H4 (cell line): ENCODE results near the gene MTMR12. TPM values are rescaled to one million over a fixed set of nuclear protein-coding genes. Genes with fewer than 3 reads are reported as not detected.

Source experiments
- DNase-seq: peaks from one replicate; pipeline ENCODE4 v3.0.0-alpha.2; 2015; ENCODE audit warnings: low spot score
- total RNA-seq: library from RNA; depleted of rRNA; stranded (reverse); fragments of >200 nt; shearing (Covaris generic); gene quantifications from 2 replicates; pipeline ENCODE4 v1.2.3, GENCODE V29; 2014; rRNA removed

MTMR12 gene, protein sequence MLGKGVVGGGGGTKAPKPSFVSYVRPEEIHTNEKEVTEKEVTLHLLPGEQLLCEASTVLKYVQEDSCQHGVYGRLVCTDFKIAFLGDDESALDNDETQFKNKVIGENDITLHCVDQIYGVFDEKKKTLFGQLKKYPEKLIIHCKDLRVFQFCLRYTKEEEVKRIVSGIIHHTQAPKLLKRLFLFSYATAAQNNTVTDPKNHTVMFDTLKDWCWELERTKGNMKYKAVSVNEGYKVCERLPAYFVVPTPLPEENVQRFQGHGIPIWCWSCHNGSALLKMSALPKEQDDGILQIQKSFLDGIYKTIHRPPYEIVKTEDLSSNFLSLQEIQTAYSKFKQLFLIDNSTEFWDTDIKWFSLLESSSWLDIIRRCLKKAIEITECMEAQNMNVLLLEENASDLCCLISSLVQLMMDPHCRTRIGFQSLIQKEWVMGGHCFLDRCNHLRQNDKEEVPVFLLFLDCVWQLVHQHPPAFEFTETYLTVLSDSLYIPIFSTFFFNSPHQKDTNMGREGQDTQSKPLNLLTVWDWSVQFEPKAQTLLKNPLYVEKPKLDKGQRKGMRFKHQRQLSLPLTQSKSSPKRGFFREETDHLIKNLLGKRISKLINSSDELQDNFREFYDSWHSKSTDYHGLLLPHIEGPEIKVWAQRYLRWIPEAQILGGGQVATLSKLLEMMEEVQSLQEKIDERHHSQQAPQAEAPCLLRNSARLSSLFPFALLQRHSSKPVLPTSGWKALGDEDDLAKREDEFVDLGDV
- total RNA-seq = 9.2 and 11.3 TPM in 2 replicates

DNA sequence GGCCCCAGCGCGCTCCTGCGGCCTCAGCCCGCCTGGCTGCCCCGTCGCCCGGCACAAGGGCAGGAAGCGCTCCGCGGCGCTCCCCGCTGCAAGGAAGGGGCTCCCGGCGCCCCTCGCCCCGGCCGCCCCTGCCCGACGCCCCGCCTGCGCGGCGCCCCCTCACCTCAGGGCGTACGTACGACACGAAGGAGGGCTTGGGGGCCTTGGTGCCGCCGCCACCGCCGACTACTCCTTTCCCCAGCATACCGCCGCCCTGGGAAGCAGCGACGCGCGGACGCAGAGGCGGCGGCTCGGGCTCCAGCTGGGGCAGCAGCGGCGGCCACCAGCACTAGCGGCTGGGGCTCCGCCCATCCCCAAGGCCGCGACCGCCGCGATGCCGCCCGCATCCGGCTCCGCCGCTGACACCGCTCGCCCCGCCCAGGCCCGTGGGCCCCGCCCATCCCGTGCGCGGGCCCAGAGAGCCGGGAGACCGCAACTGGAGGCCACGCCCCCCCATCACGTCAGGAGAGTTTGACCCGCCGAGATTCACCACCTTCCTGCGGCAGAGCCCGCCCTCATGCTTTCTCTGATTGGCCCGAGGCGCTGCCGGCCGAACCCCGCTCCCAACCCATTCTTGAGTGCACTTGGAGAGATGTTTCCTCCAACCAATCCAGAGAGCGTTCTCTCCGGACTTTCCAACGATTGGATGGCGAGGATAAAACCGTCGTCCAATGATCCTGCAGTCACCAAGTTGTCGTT is at the start of gene MTMR12:
Gene MTMR12, minus strand, starts transcription at position 345 of the 738 bp plus-strand sequence. Its CDS starts 101 bp downstream, at position 244.
- DNase-seq = peak; percentile 99

DNA sequence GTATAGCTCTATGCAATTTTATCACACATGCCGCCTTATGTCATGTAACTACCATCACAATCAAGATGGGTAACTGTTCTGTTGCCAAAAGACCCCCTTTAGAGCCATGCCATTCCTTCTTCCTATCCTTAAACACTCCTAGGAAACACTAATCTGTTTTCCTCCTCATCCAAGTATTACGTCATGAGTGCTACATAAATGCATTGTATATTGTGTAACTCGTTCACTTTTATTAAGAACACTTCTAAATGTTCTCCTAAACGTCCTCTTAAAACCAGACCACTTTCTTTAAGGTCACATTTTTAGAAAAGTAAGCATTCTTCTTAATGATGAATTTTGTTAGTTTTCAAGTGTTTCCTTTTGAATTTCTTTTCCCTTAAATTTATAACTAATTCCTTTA is 49.8 kb upstream of the MTMR12 start:
- DNase-seq = no peak

DNA sequence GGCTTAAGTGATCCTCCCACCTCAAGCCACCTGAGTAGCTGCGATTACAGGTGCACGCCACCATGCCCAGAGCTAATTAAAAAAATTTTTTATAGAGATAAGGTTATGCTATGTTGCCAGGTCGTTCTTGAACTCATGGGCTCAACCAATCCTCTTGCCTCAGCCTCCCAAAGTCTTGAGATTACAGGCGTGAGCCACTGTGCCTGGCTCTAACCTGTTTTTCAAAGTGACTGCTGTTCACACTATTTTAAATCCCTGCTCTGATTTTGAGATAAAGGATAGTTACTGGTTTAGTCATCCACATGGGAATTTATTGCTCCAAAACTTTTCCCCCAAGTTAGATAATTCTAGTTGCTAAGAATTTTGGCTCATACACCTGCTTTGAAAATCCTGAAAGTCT is 48.2 kb upstream of the MTMR12 start:
- DNase-seq = no peak

DNA sequence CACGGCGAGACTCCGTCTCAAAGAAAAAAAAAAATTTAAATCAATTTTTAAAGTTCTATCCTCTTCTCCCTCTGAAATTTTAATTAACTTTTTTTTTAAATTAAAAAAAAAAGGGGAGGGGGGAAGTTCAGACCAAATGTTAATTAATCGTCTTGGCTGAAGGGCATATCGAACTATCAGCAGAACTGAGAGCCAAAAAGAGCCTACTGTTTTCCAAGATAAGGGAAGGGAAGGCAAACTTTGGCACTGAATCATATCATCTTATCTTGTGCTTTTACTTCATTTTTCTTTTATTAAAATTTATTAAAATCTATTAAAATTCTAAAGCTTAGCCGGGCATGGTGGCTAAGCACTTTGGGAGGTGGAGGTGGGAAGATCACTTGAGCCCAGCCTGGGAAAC is 45.9 kb upstream of the MTMR12 start:
- DNase-seq = no peak

DNA sequence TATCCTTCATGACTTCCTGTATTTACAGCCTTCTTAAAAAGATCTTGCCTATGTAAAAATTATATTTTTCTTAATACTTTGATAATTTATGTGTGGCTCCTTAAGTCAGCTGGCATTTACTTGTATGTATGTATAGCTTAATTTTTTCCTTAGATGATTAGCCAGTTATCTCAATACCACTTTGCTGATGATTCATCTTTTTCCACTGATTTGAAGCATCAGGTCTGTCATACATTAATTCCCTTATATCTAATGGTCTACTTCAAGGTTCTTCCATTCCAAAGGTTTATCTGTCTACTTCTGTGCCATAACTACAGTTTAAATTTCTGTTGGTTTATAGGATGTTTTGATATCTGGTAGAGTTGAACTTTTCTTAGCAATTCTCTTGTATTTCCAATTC is 44.9 kb upstream of the MTMR12 start:
- no peak for DNase-seq

DNA sequence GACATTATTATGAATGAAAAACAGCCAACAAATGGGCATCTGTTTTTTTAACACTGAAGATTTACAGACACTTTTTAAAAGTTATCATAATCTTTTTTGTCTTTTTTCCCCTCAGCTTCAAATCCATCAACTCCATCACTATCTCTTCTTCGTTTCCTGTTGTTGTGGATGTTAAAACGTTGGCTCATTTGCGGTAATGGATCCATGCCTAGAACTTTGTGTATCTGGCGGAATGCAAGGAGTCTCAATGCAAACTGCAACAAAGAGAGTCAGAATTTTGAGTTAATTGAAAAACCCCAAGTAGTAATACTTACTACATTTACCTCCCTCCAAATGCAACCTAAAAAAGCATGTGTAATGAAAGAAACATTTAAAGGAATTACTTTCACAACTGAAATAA is 42.9 kb upstream of the MTMR12 start:
- no peak for DNase-seq

DNA sequence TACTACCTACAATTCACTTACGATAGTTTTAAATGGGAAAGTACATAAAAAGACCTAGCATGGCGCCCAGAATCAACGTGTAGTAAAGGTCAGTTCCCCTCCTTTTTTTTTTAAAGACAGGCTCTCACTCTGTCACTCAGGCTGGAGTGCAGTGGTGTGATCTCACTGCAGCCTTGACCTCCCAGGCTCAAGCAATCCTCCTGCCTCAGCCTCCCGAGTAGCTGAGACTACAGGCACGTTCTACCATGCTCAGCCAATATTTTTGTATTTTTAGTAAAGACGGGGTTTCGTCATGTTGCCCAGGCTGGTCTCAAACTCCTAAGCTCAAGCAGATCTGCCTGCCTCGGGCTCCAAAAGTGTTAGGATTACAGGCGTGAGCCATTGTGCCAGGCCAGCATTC is 40.7 kb upstream of the MTMR12 start:
- no peak for DNase-seq

DNA sequence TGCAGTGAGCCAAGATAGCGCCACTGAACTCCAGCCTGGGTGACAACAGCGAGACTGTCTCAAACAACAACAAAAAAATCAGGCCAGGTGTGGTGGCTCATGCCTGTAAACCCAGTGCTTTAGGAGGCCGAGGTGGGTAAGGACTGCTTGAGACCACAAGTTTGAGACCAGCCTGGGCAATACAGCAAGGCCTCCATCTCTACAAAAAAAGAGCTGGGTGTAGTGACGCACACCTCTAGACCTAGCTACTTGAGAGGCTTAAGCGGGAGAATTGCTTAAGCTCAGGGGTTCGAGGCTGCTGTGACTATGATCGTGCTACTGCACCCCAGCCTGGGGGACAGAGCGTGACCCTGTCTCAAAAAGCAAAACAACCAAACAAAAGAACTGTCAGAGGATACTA is 39.9 kb upstream of the MTMR12 start:
- DNase-seq = no peak

DNA sequence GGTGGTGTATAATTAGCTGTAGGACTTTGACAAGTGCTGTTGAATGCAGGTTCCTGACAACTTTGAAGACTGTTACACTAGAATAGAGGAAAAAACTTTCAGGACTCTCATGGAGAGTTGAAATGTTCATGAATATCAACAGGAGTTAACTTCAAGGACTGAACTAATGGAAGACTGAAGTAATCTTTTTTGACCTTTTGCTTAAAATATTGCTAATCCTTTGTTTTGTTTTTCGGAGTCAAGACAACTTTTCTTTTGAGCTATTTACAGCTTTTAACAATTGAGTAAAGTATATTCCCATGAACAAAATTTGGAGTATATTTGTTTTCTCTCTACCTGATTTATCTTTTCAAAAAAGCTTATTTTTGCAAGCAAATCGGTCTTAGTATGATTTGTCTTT is 34.1 kb upstream of the MTMR12 start:
- no peak for DNase-seq

DNA sequence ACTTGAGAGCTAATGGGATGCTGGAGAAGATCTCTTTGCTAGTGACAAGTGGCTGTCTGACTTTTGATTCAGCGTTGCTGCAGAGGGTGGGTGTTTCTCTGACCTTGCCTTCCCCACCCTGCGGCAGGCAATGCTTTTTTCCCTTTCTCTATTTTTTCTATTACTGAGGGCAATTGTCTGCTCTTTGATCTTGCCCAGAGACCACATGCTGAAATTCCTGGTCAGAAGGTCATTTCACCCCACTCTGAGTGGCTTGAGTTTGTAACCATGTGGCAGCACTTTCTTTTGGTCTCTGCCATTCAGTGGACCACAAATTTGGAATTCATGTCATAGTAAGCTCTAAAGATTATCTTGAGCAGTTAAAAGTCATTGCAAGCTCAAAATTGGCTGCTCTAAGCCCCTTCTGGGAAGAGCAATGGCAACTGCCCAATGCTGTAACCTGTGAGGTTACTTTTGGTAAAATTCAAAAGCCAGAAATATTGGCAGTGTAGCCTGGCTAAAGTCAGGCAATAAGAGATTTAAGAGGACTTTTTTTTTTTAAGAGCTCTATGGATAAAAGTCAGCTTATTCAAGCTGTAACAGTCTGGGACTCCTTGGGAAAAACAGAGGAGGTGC is 30.4 kb upstream of the MTMR12 start:
- DNase-seq = no peak

DNA sequence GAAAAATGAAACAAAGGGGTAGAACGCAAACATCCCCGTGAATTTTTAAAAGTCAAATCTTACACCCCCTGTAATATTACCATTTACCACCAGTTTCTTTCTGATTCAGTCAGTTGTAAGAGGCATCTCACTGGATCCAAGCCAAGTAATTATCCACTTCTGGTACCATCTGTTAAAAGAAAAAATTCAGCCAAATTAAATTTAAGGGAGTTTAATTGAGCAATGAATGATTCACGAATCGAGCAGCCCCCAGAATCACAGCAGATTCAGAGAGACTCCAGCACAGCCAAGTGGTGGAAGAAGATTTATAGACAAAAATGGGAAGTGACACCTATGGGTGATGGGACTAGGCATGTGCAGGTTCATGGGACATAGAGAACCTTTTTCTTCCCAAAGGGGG is 29.9 kb upstream of the MTMR12 start:
- DNase-seq = no peak

DNA sequence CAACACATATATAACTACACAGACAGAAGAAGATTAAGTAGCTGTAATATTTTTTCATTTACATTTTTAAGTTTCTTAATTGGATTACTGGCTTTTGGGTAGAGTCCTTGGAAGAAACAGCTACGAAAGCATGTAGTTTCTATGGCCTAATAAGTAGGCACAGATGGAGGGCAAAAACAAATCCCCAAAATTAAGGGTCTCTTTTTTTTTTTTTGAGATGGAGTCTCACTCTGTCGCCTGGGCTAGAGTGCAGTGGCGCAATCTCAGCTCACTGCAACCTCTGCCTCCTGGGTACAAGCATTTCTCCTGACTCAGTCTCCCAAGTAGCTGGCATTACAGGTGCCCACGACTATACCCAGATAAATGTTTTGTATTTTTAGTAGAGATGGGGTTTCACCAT is 27.1 kb upstream of the MTMR12 start:
- no peak for DNase-seq

DNA sequence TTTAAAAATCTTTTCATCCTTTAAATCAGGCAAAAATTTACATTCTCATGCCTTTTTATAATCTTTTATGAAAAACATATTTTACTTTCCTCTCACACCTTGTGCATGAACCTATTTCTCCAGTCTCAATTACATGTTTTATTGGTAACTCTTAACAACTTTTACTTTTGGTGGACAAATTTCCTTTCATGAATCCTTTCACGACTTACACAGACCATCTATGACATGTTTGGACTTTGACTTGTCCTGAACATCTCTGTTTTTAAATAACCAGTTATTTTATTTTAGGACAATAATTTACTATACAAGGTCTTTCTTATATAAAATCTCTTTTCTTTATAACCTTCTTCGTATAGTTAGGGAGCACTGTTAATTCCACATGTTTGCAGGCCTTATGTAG is 26.5 kb upstream of the MTMR12 start:
- no peak for DNase-seq

DNA sequence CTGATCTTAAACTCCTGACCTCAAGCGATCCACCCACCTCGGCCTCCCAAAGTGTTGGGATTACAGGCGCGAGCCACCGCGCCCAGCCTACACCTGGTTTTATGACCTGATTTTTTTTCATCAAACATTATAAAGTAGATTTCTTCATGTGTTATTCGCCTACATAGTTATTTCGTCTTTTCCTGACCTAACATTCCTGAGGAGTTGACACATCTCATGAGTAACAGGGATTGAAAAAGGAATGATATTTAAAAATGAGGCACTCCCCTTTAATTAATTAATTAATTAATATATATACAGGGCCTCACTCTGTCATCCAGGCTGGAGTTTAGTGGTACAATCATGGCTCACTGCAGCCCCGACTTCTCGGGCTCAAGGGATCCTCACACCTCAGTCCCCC is 20.2 kb upstream of the MTMR12 start:
- DNase-seq = no peak

DNA sequence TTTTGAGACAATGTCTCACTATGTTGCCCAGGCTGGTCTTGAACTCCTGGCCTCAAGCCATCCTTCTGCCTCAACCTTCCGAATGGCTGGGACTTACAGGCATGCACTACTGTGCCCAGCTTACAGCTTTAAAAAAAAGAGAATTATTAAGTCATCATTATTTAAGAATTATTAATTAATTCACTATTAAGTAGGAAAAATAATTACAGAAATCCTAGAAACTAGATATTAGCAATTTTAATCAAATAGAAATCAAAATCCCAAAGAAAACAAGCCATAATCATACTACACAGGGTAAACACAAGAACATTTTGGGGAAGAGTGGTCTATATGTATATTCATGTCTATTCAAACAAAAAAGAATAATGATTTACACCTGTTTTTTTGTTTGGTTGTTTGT is 19.6 kb upstream of the MTMR12 start:
- no peak for DNase-seq

DNA sequence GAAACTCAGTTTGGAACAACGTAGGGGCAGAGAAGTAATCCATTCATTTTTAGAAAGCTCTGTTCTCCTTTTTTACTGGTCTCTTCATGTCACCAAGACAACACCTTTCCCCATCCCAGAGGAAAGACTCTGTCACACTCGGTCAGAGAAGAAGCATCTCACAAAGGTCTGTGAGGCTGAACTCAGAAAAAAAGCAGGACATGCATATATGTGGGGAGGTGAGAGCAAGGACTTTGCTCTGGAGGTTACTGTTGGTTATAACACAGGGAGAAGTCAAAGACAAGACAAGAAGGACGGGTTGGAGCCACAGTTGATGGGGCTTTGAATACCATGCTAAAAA is 19.2 kb upstream of the MTMR12 start:
- DNase-seq = no peak

DNA sequence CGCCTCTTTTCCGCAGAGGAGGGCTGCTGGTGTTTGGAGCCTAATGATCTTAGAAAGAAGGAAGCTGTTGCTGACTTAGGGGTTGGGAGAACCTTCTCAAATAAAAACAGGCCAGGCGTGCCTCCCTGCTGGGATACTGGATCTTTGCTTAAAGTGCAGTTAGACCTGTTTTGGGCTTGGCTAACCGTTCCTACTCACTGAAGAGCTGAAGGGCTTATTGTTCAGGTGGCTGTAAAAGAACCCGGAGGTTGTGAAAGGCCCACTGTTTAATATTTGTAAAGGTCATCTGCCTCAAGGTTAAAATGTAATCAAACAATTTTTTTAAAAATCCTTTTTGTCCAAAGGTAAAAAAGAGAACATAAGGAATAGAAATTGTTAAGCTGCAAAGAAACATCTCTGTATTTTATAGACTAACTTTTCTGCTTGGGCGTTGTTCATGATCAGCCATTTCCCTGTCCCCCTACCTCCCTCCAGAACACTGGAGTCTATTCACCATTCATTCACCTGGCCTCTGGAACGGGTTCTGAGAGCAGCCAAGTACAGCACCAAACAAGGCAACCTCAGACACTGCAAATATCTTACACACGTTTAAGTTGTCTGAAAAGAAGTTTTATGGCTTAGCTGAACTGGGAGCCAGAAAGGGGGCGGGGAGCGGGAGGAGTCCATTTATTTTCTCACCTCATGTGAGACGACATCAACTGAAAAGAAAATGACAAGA is 18.6 kb upstream of the MTMR12 start:
- no peak for DNase-seq

DNA sequence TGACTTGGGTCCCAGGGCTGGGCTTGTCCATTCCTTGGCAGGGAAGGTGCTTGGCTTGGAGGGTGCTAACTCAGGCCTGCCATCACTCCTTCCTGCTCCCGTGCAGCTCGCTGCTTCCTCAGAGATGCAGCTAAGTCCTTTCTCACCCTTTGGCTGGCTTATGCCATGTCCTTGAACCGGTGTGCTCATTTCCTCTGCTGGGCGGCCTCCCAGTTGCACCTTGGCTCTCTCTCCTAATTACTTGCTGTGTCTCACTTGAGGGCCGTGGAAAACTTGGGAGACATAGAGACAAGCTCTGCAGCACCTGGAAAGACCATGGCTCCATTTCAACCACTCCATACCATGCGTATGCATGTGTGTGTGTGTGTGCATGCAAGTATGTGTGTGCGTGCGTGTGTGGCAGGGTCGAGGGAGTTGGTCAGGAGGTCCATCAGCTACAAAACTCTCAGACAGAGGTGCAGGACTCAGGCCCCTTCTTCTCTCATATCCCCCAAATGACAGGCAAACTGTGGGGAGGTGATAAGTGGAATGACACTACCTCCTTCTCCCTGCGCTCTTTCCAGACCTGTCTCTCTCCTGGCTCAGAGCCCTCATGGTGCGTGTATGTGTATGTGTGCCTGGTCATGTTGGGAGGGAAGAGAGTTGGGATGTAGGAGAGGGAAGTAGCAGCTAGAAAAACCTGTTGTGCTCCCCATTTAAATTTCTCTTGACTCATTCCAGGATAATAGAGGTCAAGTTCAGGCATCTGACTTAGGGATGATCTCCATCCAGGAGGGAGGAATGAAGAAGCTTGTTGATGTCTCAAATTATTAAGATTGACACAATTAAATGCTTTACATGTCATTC is 17.6 kb upstream of the MTMR12 start:
- no peak for DNase-seq

DNA sequence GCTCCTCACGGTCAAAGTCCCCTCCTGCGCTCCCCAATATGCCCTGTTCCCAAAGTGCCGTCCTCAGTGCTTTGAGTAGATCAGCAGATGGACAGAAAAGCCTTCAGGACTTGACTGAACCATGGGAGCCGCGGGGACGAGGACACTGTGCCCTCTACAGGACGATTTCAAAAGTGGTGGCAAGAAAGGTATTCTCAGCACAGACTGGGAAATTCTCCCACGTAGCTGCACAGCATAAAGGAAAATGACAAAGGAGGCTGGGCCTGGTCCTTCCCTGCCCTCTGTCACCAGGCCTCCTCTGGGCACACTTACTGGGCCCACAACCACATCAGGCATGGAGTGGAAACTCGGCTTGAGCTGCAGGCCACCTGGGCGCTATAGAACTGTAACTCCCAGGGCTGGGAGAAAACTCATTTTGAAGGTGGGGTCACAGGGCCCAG is 16.7 kb upstream of the MTMR12 start:
- DNase-seq = peak; percentile 68

DNA sequence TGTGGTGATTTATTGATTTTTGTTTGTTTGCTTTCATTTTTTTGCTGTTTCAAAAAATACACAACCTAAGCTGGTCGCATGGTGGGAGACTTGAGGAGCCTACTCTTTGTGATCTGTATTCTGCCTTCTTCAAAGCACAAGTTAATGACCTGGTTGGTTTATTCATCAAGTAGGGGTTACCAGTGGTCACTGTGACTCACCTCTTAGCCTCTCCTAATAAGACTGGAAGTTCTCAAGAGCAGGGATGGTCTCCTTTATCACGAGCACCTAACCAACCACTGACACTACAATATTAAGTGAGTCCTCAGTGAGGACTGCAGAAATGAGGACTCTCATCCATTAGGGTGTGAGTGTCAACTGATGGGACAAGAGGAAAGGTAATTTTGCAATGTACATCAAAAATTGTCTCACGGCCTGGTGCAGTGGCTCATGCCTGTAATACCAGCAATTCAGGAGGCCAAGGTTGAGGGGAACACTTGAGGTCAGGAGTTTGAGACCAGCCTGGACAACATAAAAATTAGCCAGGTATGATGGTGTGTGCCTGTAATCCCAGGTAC is 13.6 kb upstream of the MTMR12 start:
- no peak for DNase-seq
